HK-2 (cell line): ENCODE data around the gene DMD.
"Not testable (repeated sequence)": the region's sequence is repeated elsewhere in the genome, so short reads cannot be mapped to it uniquely, and the experiment has no call there.

ENCODE experiments used
- DNase-seq: peaks from one replicate; pipeline ENCODE4 v3.0.0-alpha.2; 2018; ENCODE audit not compliant: unreplicated experiment

DMD gene

GRCh38 chrX:33211356-33212260 is at the start of gene DMD:
Gene DMD (minus strand): TSS chrX:33211549. CDS start chrX:33211312, 237 bp downstream.
- DNase-seq, result peak; percentile 13

GRCh38 chrX:33252306-33252825 is 41.0 kb upstream of the DMD start:
- DNase-seq, result no peak

- no peak for DNase-seq
Measured at GRCh38 chrX:33218819-33219218, 7.5 kb upstream of the DMD start.

GRCh38 chrX:33210156-33210555 is 1.2 kb downstream of the DMD start:
- DNase-seq, result no peak

- no peak for DNase-seq
Measured at GRCh38 chrX:33207056-33207455, 4.3 kb downstream of the DMD start.

GRCh38 chrX:33205321-33205720 is 6.0 kb downstream of the DMD start:
- no peak for DNase-seq

GRCh38 chrX:33204889-33205288 is 6.5 kb downstream of the DMD start:
- no peak for DNase-seq

GRCh38 chrX:33198561-33199279 is 12.6 kb downstream of the DMD start:
- DNase-seq, result no peak

- no peak for DNase-seq
Measured at GRCh38 chrX:33195698-33196097, 15.7 kb downstream of the DMD start.

- no peak for DNase-seq
Measured at GRCh38 chrX:33194876-33195433, 16.4 kb downstream of the DMD start.

- no peak for DNase-seq
Measured at GRCh38 chrX:33194289-33194688, 17.1 kb downstream of the DMD start.

- DNase-seq, result no peak
Measured at GRCh38 chrX:33190016-33190415, 21.3 kb downstream of the DMD start.

- DNase-seq, result no peak
Measured at GRCh38 chrX:33188881-33189280, 22.5 kb downstream of the DMD start.

GRCh38 chrX:33188286-33188685 is 23.1 kb downstream of the DMD start:
- no peak for DNase-seq

GRCh38 chrX:33184803-33185202 is 26.5 kb downstream of the DMD start:
- not testable (repeated sequence) for DNase-seq

- DNase-seq, result no peak
Measured at GRCh38 chrX:33183361-33183760, 28.0 kb downstream of the DMD start.

- no peak for DNase-seq
Measured at GRCh38 chrX:33178690-33179089, 32.7 kb downstream of the DMD start.

GRCh38 chrX:33178218-33178617 is 33.1 kb downstream of the DMD start:
- DNase-seq, result no peak

GRCh38 chrX:33175201-33175600 is 36.1 kb downstream of the DMD start:
- DNase-seq, result no peak

GRCh38 chrX:33171041-33171440 is 40.3 kb downstream of the DMD start:
- DNase-seq, result no peak

GRCh38 chrX:33161829-33162228 is 49.5 kb downstream of the DMD start:
- DNase-seq, result no peak

- DNase-seq, result no peak
Measured at GRCh38 chrX:33160273-33160672, 51.1 kb downstream of the DMD start.
